Ishikawa (cell line): Measurements from ENCODE around the gene GPR18.

Experiments used
- CEBPB ChIP-seq: IDR thresholded peaks from 2 replicates; pipeline ENCODE4 v1.6.1; 2012
- CREB1 ChIP-seq: IDR thresholded peaks from 2 replicates; pipeline ENCODE4 v1.6.1; 2012; ENCODE audit warnings: low read depth
- EGR1 ChIP-seq: IDR thresholded peaks from 2 replicates; pipeline ENCODE4 v1.6.1; 2012
- EP300 ChIP-seq: IDR thresholded peaks from 2 replicates; pipeline ENCODE4 v1.6.1; 2012; ENCODE audit warnings: borderline replicate concordance
- FOXM1 ChIP-seq: IDR thresholded peaks from 2 replicates; pipeline ENCODE4 v1.6.1; 2012; ENCODE audit warnings: low read depth, borderline replicate concordance
- MAX ChIP-seq: IDR thresholded peaks from 2 replicates; pipeline ENCODE4 v1.6.1; 2012
- NFIC ChIP-seq: IDR thresholded peaks from 2 replicates; pipeline ENCODE4 v1.6.1; 2012
- RAD21 ChIP-seq: IDR thresholded peaks from 2 replicates; pipeline ENCODE4 v1.6.1; 2012; ENCODE audit warnings: low read depth
- REST ChIP-seq: IDR thresholded peaks from 2 replicates; pipeline ENCODE4 v1.6.1; 2012; ENCODE audit warnings: low read depth, mild to moderate bottlenecking
- TAF1 ChIP-seq: IDR thresholded peaks from 2 replicates; pipeline ENCODE4 v1.6.1; 2012; ENCODE audit warnings: low read depth, mild to moderate bottlenecking
- TCF12 ChIP-seq: IDR thresholded peaks from 2 replicates; pipeline ENCODE4 v1.6.1; 2012; ENCODE audit warnings: low read depth
- TEAD4 ChIP-seq: IDR thresholded peaks from 2 replicates; pipeline ENCODE4 v1.6.1; 2012
- USF1 ChIP-seq: IDR thresholded peaks from 2 replicates; pipeline ENCODE4 v1.6.1; 2012
- YY1 ChIP-seq: IDR thresholded peaks from 2 replicates; pipeline ENCODE4 v1.6.1; 2012; ENCODE audit warnings: low read depth
- ZBTB7A ChIP-seq: IDR thresholded peaks from 2 replicates; pipeline ENCODE4 v1.6.1; 2012; ENCODE audit warnings: low read depth

GPR18 gene

GRCh38 chr13:99285432-99286182 lies 27.4 kb upstream of the GPR18 start:
- TF ChIP-seq EP300 (no peak), NFIC (no peak), CREB1 (no peak), FOXM1 (no peak), EGR1 (no peak), USF1 (no peak), ZBTB7A (no peak), MAX (no peak), YY1 (no peak), TCF12 (no peak), TAF1 (no peak), CEBPB (no peak), RAD21 (no peak)

- TF ChIP-seq TAF1: no peak
These were observed 24.4 kb upstream of the GPR18 start for GRCh38 chr13:99282264-99283231.

- TF ChIP-seq TCF12: no peak
- no peak for TF ChIP-seq YY1
- no peak for TF ChIP-seq NFIC
- no peak for TF ChIP-seq ZBTB7A
- TF ChIP-seq TAF1: no peak
- TF ChIP-seq EP300: no peak
- no peak for TF ChIP-seq RAD21
- no peak for TF ChIP-seq TEAD4
- no peak for TF ChIP-seq USF1
- no peak for TF ChIP-seq CREB1
- TF ChIP-seq REST: no peak
- no peak for TF ChIP-seq FOXM1
These were observed 23.7 kb upstream of the GPR18 start for GRCh38 chr13:99281811-99282263.

GRCh38 chr13:99280166-99280565 lies 22.0 kb upstream of the GPR18 start:
- TF ChIP-seq TEAD4: no peak
- TF ChIP-seq EGR1: no peak
- no peak for TF ChIP-seq REST
- TF ChIP-seq TAF1: no peak
- TF ChIP-seq YY1: no peak
- TF ChIP-seq ZBTB7A: no peak

- TF ChIP-seq CREB1: no peak
- no peak for TF ChIP-seq USF1
- TF ChIP-seq TEAD4: no peak
- no peak for TF ChIP-seq CEBPB
- TF ChIP-seq EP300: no peak
- TF ChIP-seq TCF12: no peak
- TF ChIP-seq RAD21: no peak
- no peak for TF ChIP-seq YY1
- TF ChIP-seq TAF1: no peak
- no peak for TF ChIP-seq MAX
- no peak for TF ChIP-seq ZBTB7A
- no peak for TF ChIP-seq NFIC
- no peak for TF ChIP-seq FOXM1
- no peak for TF ChIP-seq REST
- TF ChIP-seq EGR1: no peak
These were observed 21.5 kb upstream of the GPR18 start for GRCh38 chr13:99279637-99280036.
